Measurements from ENCODE around the gene CTRB1. TPM values are rescaled to one million over a fixed set of nuclear protein-coding genes. Genes with fewer than 3 reads are reported as not detected.

CTRB1 gene
- total RNA-seq, 2 donors from 2014 or later = 19.1 TPM; not detected in 1

- Histone ChIP-seq H3K27ac (peak overlapping the region; percentile 94), H3K4me1 (peaks cover 43% of the 10 kb centered on the region), H3K4me3 (peak overlapping the region; percentile 91), H3K9ac (ENCODE audit: low read depth in 2 of 2, low read length in 2 of 2) (peak overlapping the region; percentile 95 to 98), H3K27me3 (peaks cover 4% of the 10 kb centered on the region), H3K36me3 (no peaks in the 10 kb centered on the region), H3K9me3 (no peaks in the 10 kb centered on the region)
- TF ChIP-seq, protein P1, sequence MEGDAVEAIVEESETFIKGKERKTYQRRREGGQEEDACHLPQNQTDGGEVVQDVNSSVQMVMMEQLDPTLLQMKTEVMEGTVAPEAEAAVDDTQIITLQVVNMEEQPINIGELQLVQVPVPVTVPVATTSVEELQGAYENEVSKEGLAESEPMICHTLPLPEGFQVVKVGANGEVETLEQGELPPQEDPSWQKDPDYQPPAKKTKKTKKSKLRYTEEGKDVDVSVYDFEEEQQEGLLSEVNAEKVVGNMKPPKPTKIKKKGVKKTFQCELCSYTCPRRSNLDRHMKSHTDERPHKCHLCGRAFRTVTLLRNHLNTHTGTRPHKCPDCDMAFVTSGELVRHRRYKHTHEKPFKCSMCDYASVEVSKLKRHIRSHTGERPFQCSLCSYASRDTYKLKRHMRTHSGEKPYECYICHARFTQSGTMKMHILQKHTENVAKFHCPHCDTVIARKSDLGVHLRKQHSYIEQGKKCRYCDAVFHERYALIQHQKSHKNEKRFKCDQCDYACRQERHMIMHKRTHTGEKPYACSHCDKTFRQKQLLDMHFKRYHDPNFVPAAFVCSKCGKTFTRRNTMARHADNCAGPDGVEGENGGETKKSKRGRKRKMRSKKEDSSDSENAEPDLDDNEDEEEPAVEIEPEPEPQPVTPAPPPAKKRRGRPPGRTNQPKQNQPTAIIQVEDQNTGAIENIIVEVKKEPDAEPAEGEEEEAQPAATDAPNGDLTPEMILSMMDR (IDR thresholded peaks at IDR 0.05) = no peak
- peak; percentile 87 for DNase-seq
- intact Hi-C loops (cut with DNase I) = no loop called here
Measured at GRCh38 chr16:75250089-75250808, 31.5 kb downstream of the CTRB1 start.

- H3K27me3 ChIP-seq = peaks cover 4% of the 10 kb centered on the region
- DNase-seq = peak; percentile 76
- H3K27ac ChIP-seq = peak overlapping the region; percentile 94
- intact Hi-C loops (cut with DNase I) = no loop called here
- peaks cover 39% of the 10 kb centered on the region for H3K4me1 ChIP-seq
- H3K9me3 ChIP-seq = no peaks in the 10 kb centered on the region
- H3K36me3 ChIP-seq = no peaks in the 10 kb centered on the region
- peak overlapping the region; percentile 91 for H3K4me3 ChIP-seq
- peak overlapping the region; percentile 95 to 98 for H3K9ac ChIP-seq (ENCODE audit: low read depth in 2 of 2, low read length in 2 of 2)
- TF ChIP-seq, protein P1 (IDR thresholded peaks at IDR 0.05) = no peak
Measured at GRCh38 chr16:75250809-75251279, 32.1 kb downstream of the CTRB1 start.

DNA sequence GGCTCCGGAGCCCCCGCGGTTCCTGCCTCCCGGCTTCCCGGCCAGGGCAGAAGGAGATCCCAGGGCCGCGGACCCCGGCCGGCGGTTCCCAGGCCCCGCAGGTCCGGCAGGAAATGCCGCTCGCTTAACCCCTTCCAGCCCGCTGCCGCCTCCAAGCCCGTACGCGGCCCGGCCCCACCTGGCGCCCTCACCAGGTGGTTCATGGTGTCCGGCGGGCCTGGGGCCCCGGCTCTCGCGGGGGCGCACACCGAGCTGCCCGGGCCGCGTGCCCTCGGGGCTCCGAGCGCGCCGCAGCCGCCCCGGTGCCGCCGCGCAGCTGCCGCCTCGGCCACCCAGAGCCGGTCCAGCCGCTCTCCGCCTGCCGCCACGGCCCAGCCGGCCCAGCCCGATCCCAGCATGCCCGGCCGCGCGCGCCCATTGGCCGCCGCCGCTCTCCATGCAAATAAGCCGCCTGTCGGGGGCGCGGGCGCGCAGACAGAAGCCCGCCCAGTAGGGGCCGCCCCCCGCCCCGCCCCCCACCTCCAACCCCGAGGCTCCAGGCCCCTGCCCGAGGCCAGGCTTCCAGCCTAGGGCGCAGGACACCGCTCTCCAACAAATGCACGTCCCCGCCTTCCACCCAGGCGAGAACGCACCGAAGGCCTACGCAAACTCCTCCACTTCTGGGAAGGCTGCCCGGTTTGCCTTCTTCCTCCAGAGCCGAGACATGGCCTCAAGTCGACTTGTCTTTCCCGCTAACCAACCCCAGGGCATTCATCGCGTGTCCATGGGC is 32.7 kb downstream of the CTRB1 start, which contains the start of gene BCAR1:
Gene BCAR1 (minus strand): TSS at position 345 of the 769 bp plus-strand sequence. CDS start 142 bp downstream, at position 203.
- DNase-seq = peak; percentile 91
- H3K27ac ChIP-seq = peak within 1 kb of the TSS; percentile 94
- peaks cover 4% of the 10 kb centered on the region for H3K27me3 ChIP-seq
- H3K4me1 ChIP-seq = peaks cover 39% of the 10 kb centered on the region
- TF ChIP-seq, protein P1 (IDR thresholded peaks at IDR 0.05) = no peak
- H3K36me3 ChIP-seq = no peaks in the 10 kb centered on the region
- intact Hi-C loops (cut with DNase I) = no loop called here
- no peaks in the 10 kb centered on the region for H3K9me3 ChIP-seq
- H3K4me3 ChIP-seq = peak within 1 kb of the TSS; percentile 91
- H3K9ac ChIP-seq (ENCODE audit: low read depth in 2 of 2, low read length in 2 of 2) = peak within 1 kb of the TSS; percentile 95 to 98

DNA sequence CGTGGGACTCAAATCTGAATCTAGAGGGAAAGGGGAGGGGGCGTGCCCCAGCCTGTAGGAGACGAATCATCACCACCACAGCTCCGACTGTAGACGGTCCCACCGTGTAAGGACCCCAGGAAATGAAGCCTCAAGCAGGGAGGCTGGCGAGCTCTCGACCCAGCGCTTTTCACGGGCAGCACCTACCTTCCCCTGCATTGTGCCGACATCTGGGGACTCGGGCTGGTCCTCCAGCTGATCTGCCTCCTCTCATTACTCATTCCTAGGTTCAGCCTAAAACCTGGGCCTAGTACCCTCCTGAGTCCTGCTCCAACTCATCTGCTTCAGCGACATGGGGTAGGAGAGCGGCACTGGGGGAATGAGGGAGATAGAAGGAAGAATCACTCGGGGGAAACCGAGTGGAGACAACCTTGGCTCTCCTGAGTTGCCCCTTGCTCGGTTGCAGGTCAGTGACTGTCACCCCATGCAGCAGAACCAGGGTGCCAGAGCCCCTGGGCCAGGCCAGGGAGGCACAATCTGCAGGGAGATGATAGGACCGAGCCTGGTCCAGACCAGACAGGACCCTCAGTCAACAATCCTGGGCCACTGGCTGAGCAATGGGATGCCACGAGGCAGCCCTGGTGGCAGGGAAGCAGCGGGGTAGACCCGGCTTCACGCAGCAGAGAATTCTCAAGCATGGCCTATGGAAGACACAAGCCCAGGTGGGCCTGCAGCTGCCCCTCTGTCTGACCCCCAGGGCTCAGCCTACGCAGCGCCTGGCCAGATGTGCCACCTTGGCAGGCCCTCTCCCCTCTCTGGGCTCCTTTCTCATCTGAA is 33.5 kb downstream of the CTRB1 start:
- peak overlapping the region; percentile 13 to 77 for H3K9ac ChIP-seq (ENCODE audit: low read depth in 2 of 2, low read length in 2 of 2)
- peaks cover 36% of the 10 kb centered on the region for H3K4me1 ChIP-seq
- H3K9me3 ChIP-seq = no peaks in the 10 kb centered on the region
- H3K27me3 ChIP-seq = peaks cover 4% of the 10 kb centered on the region
- H3K4me3 ChIP-seq = no peak overlapping the region
- DNase-seq = no peak
- no peaks in the 10 kb centered on the region for H3K36me3 ChIP-seq
- peak overlapping the region; percentile 66 for H3K27ac ChIP-seq
- TF ChIP-seq, protein P1 (IDR thresholded peaks at IDR 0.05) = no peak
- intact Hi-C loops (cut with DNase I) = no loop called here

Measured in colonic mucosa (tissue), 4 donors.